B cell (primary cell): ENCODE measurements around the gene PAAF1.

Experiments used
- CTCF ChIP-seq: fragments of 200-600 bp; IDR thresholded peaks from one replicate; pipeline ENCODE4 v1.8.0; 2022; ENCODE audit warnings: antibody characterized with exemption, mild to moderate bottlenecking
- EZH2 ChIP-seq: IDR thresholded peaks from 2 replicates; pipeline ENCODE4 v1.6.1; 2012; ENCODE audit warnings: borderline replicate concordance, low read depth, mild to moderate bottlenecking, moderate library complexity, low read length; ENCODE audit not compliant: insufficient read depth, poor library complexity, severe bottlenecking

DNA sequence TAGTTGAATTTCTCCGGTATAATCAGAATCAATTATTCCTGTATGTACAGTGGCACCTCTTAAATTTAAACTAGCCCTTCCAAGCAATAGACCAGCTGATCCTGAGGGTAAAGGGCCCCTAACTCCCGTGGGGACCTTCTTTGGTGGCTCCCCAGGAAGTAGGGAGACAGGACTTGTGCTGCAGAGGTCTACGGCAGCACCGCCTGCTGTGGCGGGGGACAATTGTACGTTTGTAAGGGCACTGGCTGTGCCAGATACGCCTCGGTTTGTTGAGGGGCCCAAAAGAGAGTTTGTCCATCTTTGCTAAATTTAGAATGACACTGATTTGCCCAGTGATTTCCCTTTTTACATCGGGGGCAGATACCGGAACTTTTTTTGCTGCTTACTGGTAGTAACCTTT is 68.1 kb downstream of the PAAF1 start:
- no peak for TF ChIP-seq CTCF
- TF ChIP-seq EZH2 = no peak
